PFSK-1 (cell line): ENCODE results near the gene ARSI.

Experiments used
- FOXP2 ChIP-seq: optimal IDR thresholded peaks from 2 replicates; pipeline ENCODE3; 2011; ENCODE audit warnings: borderline replicate concordance, control low read depth, inconsistent platforms; ENCODE audit not compliant: insufficient read depth; ENCODE audit errors: extremely low read length, extremely low read depth
- POLR2AphosphoS5 ChIP-seq: IDR thresholded peaks from 2 replicates; pipeline ENCODE4 v1.6.1; 2012; ENCODE audit warnings: low read depth, mild to moderate bottlenecking, control low read depth, low read length, moderate library complexity
- SIN3A ChIP-seq: IDR thresholded peaks from 2 replicates; pipeline ENCODE4 v1.6.1; 2012; ENCODE audit warnings: mild to moderate bottlenecking, low read length, moderate library complexity, borderline replicate concordance; ENCODE audit not compliant: insufficient read depth
- TAF1 ChIP-seq: IDR thresholded peaks from 2 replicates; pipeline ENCODE4 v1.6.1; 2012; ENCODE audit warnings: low read length, control low read depth, borderline replicate concordance; ENCODE audit not compliant: insufficient read depth
- TF ChIP-seq, protein P1 (sequence below), 2 experiments: IDR thresholded peaks; 2 replicates each; pipeline versions ENCODE4 v1.6.1 to v1.8.0; 2011 to 2012; ENCODE audit warnings: low read depth in 2 of 2, low read length in 2 of 2, control low read depth in 1 of 2, inconsistent platforms in 1 of 2, mild to moderate bottlenecking in 1 of 2, moderate library complexity in 1 of 2; ENCODE audit not compliant: insufficient read depth in 1 of 2

DNA sequence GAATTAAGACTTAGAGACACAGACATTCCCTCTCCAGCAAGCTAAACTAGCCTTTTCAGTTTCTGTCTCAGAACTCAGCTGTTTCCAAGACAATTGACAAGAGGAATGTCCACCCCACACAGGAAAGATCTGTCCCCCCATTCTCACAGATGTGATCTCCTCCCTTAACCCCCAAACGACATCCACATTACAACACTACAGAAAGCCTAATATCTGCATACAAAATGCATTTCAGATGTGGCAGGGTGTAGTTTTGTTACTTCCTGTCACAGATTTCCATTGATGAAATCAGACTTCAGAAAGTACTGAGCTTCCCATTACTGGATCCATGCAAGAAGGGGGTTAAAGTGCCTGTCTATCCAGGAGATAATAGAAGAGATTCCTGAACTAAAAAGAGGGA, 2.9 kb upstream of the ARSI start:
- TF ChIP-seq, protein P1, sequence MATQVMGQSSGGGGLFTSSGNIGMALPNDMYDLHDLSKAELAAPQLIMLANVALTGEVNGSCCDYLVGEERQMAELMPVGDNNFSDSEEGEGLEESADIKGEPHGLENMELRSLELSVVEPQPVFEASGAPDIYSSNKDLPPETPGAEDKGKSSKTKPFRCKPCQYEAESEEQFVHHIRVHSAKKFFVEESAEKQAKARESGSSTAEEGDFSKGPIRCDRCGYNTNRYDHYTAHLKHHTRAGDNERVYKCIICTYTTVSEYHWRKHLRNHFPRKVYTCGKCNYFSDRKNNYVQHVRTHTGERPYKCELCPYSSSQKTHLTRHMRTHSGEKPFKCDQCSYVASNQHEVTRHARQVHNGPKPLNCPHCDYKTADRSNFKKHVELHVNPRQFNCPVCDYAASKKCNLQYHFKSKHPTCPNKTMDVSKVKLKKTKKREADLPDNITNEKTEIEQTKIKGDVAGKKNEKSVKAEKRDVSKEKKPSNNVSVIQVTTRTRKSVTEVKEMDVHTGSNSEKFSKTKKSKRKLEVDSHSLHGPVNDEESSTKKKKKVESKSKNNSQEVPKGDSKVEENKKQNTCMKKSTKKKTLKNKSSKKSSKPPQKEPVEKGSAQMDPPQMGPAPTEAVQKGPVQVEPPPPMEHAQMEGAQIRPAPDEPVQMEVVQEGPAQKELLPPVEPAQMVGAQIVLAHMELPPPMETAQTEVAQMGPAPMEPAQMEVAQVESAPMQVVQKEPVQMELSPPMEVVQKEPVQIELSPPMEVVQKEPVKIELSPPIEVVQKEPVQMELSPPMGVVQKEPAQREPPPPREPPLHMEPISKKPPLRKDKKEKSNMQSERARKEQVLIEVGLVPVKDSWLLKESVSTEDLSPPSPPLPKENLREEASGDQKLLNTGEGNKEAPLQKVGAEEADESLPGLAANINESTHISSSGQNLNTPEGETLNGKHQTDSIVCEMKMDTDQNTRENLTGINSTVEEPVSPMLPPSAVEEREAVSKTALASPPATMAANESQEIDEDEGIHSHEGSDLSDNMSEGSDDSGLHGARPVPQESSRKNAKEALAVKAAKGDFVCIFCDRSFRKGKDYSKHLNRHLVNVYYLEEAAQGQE (IDR thresholded peaks at IDR 0.05; ENCODE audit: insufficient read depth in 1 of 2, low read depth in 2 of 2, low read length in 2 of 2): no peak
- TF ChIP-seq SIN3A (no peak), POLR2AphosphoS5 (no peak), FOXP2 (no peak), TAF1 (no peak)
